ENCODE results near the gene KRT9.
"Not testable (repeated sequence)": the region's sequence is repeated elsewhere in the genome, so short reads cannot be mapped to it uniquely, and the experiment has no call there.

KRT9 gene, protein sequence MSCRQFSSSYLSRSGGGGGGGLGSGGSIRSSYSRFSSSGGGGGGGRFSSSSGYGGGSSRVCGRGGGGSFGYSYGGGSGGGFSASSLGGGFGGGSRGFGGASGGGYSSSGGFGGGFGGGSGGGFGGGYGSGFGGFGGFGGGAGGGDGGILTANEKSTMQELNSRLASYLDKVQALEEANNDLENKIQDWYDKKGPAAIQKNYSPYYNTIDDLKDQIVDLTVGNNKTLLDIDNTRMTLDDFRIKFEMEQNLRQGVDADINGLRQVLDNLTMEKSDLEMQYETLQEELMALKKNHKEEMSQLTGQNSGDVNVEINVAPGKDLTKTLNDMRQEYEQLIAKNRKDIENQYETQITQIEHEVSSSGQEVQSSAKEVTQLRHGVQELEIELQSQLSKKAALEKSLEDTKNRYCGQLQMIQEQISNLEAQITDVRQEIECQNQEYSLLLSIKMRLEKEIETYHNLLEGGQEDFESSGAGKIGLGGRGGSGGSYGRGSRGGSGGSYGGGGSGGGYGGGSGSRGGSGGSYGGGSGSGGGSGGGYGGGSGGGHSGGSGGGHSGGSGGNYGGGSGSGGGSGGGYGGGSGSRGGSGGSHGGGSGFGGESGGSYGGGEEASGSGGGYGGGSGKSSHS

DNA sequence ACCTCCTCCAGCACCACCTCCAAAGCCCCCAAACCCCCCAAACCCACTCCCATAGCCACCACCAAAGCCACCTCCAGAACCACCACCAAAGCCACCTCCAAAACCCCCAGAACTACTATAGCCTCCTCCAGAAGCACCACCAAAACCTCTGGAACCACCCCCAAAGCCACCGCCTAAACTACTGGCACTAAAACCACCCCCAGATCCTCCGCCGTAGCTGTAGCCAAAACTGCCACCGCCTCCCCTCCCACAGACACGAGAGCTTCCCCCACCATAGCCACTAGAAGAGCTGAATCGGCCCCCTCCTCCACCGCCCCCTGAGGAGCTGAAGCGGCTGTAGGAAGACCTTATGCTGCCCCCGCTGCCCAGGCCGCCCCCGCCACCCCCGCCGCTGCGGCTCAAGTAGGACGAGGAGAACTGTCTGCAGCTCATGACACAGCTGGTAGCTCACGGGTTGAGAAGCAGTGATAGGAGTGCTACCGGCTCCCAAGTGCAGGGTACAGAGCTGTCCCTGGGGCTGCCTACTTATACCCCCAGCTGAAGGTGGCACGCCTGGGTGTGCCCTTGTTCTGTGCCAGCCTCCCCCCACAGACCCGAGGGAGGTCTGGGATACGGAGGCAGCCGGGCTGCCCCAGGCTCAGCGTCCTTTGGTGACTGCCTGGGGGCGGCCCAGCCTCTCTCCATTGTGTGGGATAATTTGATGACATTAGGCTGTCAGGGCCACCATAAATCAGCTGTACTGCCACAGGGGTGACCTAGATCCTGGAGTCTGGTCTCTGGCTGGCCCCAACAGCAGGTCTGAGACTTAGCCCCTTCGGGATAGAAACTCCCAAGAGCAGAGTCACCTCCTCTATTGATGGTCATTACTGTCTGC is at the start of gene KRT9:
TSS of gene KRT9 (minus strand) at position 499 of the 874 bp plus-strand sequence. CDS start at position 432, 67 bp downstream.
- H3K4me3 ChIP-seq (ENCODE audit: low read depth, low read length) = no peak within 1 kb of the TSS
- TF ChIP-seq, protein P1, sequence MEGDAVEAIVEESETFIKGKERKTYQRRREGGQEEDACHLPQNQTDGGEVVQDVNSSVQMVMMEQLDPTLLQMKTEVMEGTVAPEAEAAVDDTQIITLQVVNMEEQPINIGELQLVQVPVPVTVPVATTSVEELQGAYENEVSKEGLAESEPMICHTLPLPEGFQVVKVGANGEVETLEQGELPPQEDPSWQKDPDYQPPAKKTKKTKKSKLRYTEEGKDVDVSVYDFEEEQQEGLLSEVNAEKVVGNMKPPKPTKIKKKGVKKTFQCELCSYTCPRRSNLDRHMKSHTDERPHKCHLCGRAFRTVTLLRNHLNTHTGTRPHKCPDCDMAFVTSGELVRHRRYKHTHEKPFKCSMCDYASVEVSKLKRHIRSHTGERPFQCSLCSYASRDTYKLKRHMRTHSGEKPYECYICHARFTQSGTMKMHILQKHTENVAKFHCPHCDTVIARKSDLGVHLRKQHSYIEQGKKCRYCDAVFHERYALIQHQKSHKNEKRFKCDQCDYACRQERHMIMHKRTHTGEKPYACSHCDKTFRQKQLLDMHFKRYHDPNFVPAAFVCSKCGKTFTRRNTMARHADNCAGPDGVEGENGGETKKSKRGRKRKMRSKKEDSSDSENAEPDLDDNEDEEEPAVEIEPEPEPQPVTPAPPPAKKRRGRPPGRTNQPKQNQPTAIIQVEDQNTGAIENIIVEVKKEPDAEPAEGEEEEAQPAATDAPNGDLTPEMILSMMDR (conservative IDR thresholded peaks at IDR 0.05; ENCODE audit: low read depth, low read length) = no peak
- DNase-seq (ENCODE audit: low read depth) = no peak

DNA sequence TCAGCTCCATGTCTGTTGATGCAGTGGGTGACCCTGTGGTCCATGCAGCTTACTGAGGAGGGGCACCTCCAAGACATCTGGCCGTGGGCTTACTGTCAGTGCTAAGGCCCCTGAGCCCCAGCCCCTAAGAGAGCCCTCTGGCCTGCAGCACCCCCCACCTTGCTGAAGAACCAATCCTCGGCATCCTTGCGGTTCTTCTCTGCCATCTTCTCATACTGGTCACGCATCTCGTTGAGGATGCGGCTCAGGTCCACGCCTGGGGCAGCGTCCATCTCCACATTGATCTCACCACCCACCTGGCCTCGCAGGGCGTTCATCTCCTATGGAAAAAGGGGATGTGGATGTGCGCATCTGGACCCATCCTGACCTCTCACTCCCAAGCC is 49.6 kb upstream of the KRT9 start:
- not testable (repeated sequence) for DNase-seq (ENCODE audit: low read depth); H3K4me3 ChIP-seq (ENCODE audit: low read depth, low read length)

DNA sequence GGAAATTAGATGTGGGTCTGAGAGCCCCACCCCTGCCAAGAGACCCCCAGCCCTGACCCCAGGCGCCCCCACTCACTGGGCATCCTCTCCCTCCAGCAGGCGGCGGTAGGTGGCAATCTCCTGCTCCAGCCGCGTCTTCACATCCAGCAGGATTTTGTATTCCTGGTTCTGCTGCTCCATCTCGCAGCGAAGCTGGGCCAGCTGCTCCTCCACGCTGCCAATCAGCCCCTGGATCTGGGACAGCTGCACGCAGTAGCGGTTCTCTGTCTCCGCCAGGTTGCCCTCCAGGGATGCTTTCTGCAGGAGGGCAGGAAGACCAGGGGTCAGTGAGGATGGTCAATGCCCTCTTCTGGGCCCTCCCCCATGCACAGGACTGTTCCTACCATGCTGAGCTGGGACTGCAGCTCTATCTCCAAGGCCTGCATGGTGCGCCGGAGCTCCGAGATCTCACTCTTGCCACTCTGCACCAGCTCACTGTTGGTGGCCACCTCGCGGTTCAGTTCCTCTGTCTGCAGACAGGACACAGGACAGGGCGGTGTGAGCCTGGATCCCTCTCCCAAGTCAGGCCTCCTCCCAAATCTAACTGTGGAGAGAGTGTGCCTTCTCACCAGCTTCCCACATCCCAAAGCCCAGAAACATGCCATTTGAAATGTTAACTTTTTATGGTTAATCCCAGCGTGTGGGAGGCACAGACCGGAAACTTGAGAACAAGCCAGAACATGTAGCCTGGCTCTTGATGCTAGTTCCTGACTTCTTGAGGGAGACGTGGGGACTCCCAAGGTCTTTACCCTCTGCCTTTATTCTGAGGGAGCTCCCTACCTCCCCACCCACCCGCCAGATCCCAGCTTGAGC is 49.0 kb upstream of the KRT9 start:
- no peak overlapping the region for H3K4me3 ChIP-seq (ENCODE audit: low read depth, low read length)
- TF ChIP-seq, protein P1 (conservative IDR thresholded peaks at IDR 0.05; ENCODE audit: low read depth, low read length) = no peak
- peak; percentile 25 for DNase-seq (ENCODE audit: low read depth)

DNA sequence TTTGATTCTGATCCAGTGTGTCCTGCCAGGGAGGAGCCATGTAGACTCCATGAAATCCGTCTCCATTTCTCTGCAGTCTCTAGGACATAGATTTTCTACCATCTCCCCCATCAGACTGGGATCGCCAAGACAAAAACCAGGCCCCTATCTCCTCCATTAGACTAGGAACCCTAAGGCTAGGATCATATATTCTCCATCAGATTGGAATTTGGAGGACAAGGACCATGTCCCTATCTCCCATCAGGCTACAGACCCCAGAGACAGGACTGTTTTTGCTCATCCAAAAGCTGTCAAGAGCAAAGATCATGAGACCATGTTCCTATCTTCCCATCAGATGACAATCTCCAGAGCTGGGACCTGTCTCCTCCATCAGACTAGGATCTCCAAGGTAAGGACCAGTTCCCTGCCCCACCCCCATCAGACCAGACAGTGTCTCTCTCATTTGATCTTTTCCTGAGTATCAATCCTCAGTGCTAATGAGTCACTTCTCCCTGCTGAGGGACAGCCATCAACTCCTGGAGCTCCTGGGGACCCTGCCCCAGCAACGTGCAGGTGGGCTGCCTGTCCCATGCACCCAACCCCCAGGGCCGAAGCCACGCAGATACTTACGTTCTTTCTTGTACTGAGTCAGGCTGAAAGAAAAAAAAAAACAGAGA is 48.2 kb upstream of the KRT9 start:
- H3K4me3 ChIP-seq (ENCODE audit: low read depth, low read length); DNase-seq (ENCODE audit: low read depth): not testable (repeated sequence)

DNA sequence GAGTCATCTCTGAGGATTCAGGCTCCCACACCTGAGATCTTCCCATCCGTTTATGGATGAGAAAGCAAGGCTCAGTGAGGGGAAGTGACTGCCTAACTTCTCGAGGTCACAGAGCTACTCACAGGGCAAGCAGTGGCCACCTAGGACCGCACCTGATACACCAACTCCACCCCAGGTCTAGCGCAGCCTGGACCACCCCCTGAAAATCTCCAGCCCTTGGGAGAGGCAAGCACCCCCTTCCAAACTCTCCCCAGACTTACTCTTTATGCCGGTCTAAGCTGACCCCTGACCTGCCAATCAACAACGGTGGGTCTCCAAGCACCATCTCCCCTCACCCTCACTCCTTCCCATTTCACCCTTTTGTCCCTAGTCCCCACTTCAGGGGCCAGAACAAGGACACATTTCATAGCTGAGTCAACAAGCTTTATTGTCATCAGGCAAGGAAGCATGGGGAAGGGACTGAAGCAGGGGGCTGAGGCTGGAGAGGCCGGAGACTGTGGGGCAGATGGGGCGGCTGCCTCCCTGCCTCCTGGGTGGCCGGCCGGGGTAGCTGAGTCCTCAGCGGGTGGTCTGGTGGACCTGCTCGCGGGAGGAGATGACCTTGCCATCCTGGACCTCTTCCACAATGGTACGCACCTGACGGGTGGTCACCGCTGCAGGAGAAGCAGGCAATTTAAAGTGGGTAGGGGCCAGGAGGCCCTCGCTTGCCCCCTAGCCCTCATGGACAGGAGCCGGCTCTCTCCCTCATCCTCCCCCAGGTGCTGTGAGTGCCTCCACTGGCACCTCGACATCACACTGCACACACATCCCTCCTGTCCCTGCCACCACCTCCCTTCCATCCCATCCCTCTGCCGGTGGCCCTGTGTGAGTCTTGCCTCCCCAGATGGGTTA is 47.4 kb upstream of the KRT9 start:
- H3K4me3 ChIP-seq (ENCODE audit: low read depth, low read length) = no peak overlapping the region
- TF ChIP-seq, protein P1 (conservative IDR thresholded peaks at IDR 0.05; ENCODE audit: low read depth, low read length) = no peak

DNA sequence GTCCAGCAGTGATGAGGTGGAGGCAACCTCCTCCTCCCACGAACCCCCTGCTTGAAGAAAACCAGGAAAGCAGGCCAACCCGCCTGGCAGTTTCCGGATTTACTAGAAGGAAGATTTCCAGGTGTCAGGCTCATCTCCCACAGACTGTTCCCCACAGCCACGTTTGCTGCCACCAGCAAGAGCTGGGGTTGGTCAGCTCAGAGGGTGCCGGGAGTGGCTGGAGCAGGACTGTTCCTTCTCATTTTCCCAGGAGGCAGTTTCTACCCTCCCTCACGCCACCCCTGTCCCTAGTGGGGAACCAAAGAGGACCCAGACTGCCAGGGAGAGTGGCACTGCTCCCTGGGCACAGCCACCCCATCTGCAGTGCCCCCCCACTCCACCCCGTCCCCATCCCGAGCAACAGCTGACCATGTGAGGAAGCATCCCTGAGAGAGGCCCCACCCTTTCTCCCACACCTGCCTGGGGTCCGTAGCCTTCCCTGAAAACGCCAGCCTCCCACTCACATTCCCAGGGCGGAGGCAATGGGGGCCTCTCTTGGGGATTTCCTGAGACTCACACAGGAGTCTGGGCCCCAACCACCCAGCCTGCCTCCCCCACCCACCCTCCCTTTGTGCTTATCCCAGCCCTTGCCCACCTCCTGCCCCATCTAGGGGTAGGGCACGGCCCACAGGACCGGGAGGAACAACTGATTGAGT is 46.6 kb upstream of the KRT9 start:
- no peak overlapping the region for H3K4me3 ChIP-seq (ENCODE audit: low read depth, low read length)
- no peak for DNase-seq (ENCODE audit: low read depth)
- TF ChIP-seq, protein P1 (conservative IDR thresholded peaks at IDR 0.05; ENCODE audit: low read depth, low read length) = no peak

More for the DNA sequence above, 47.4 kb upstream of the KRT9 start:
- DNase-seq (ENCODE audit: low read depth) = no peak
